GM18526 (cell line): ENCODE measurements around the gene ZNF334.

ENCODE experiments used
- POLR2A ChIP-seq: IDR thresholded peaks from 3 replicates; pipeline ENCODE4 v1.6.1; 2011; ENCODE audit not compliant: insufficient read length; ENCODE audit errors: extremely low read depth

ZNF334 gene

GRCh38 chr20:46512943-46513844 lies at the start of gene ZNF334:
Gene ZNF334 (minus strand): TSS chr20:46513559. CDS start chr20:46512102, 1,457 bp downstream.
- peak; percentile 24 for TF ChIP-seq POLR2A

GRCh38 chr20:46562373-46563169 lies 49.2 kb upstream of the ZNF334 start:
- no peak for TF ChIP-seq POLR2A

GRCh38 chr20:46562009-46562372 lies 48.6 kb upstream of the ZNF334 start:
- no peak for TF ChIP-seq POLR2A

GRCh38 chr20:46559685-46560440 lies 46.5 kb upstream of the ZNF334 start:
- TF ChIP-seq POLR2A: no peak

- TF ChIP-seq POLR2A: no peak
Measured at GRCh38 chr20:46559001-46559400, 45.6 kb upstream of the ZNF334 start.

GRCh38 chr20:46558511-46558959 lies 45.2 kb upstream of the ZNF334 start:
- TF ChIP-seq POLR2A: no peak

- no peak for TF ChIP-seq POLR2A
Measured at GRCh38 chr20:46557231-46557956, 44.0 kb upstream of the ZNF334 start.

GRCh38 chr20:46555370-46555956 lies 42.1 kb upstream of the ZNF334 start:
- no peak for TF ChIP-seq POLR2A

GRCh38 chr20:46554828-46555227 lies 41.5 kb upstream of the ZNF334 start:
- TF ChIP-seq POLR2A: no peak

- TF ChIP-seq POLR2A: no peak
Measured at GRCh38 chr20:46553926-46554325, 40.6 kb upstream of the ZNF334 start.

- no peak for TF ChIP-seq POLR2A
Measured at GRCh38 chr20:46552460-46553420, 39.4 kb upstream of the ZNF334 start.

- no peak for TF ChIP-seq POLR2A
Measured at GRCh38 chr20:46551522-46552381, 38.4 kb upstream of the ZNF334 start.
